ENCODE results near the gene KRT79.

DNA sequence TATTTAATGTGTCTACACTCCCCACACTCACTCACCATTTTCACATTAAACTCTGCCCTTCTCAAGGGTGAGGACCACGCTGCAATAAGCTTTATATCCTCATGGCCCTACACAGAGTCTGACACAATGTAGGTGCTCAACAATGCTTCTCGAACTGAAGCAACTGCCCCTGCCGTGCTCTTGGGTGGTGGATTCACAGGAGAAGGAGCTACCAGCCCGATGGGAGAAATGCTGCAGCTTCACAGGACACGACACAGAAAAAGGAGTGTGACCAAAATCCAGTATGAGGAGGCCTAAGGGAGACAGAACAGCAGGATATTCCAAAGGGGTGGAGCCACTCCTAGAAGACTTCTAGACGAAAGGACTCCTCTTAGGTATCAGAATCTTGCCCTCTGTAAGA is 31.7 kb downstream of the KRT79 start:
- TF ChIP-seq EZH2phosphoT487 (IDR thresholded peaks at IDR 0.05; ENCODE audit: low read depth, severe bottlenecking, unreplicated experiment) = no peak
- TF ChIP-seq CTCF (IDR thresholded peaks at IDR 0.05; ENCODE audit: poor library complexity) = no peak
- no peak for TF ChIP-seq EZH2 (IDR thresholded peaks at IDR 0.05; ENCODE audit: borderline replicate concordance)
